Activated naive CD4-positive, alpha-beta T cell (primary cell): ENCODE data around the gene PNPLA5.

Source experiments
- DNase-seq, 4 experiments: peaks; one replicate each; lab custom pipeline; 2025; lab: John Stamatoyannopoulos, UW

Gene PNPLA5

GRCh38 chr22:43854786-43855271, 37.0 kb downstream of the PNPLA5 start:
- DNase-seq = no peak

GRCh38 chr22:43854121-43854785, 37.6 kb downstream of the PNPLA5 start:
- DNase-seq = no peak

GRCh38 chr22:43853328-43853931, 38.4 kb downstream of the PNPLA5 start:
- DNase-seq = no peak

- DNase-seq = no peak
These were observed 39.1 kb downstream of the PNPLA5 start for GRCh38 chr22:43852573-43853327.

GRCh38 chr22:43851979-43852307, 39.9 kb downstream of the PNPLA5 start:
- no peak for DNase-seq

- DNase-seq = no peak
These were observed 40.5 kb downstream of the PNPLA5 start for GRCh38 chr22:43851058-43851978.

GRCh38 chr22:43850529-43850928, 41.3 kb downstream of the PNPLA5 start:
- no peak for DNase-seq

- DNase-seq = no peak
These were observed 42.1 kb downstream of the PNPLA5 start for GRCh38 chr22:43849731-43850130.

GRCh38 chr22:43848366-43849171, 43.2 kb downstream of the PNPLA5 start:
- no peak for DNase-seq

- DNase-seq = no peak
These were observed 44.2 kb downstream of the PNPLA5 start for GRCh38 chr22:43847376-43848289.

- no peak for DNase-seq
These were observed 44.8 kb downstream of the PNPLA5 start for GRCh38 chr22:43846966-43847365.

- no peak for DNase-seq
These were observed 45.8 kb downstream of the PNPLA5 start for GRCh38 chr22:43845981-43846380.

GRCh38 chr22:43844560-43845545, 47.0 kb downstream of the PNPLA5 start:
- no peak for DNase-seq

- DNase-seq = no peak
These were observed 47.9 kb downstream of the PNPLA5 start for GRCh38 chr22:43843783-43844530.

- no peak for DNase-seq
These were observed 50.1 kb downstream of the PNPLA5 start for GRCh38 chr22:43841742-43842141.

- DNase-seq = no peak
These were observed 51.0 kb downstream of the PNPLA5 start for GRCh38 chr22:43840851-43841250.

- no peak for DNase-seq
These were observed 51.4 kb downstream of the PNPLA5 start for GRCh38 chr22:43840431-43840830.

GRCh38 chr22:43839781-43840180, 52.0 kb downstream of the PNPLA5 start:
- DNase-seq = no peak
